Adrenal gland (tissue), 12 donors: ENCODE data around the gene CACNA1C. TPM values are rescaled to one million over a fixed set of nuclear protein-coding genes. Genes with fewer than 3 reads are reported as not detected.

ENCODE experiments used
- DNase-seq, 7 donors: peaks; one replicate each; pipeline ENCODE4 v3.0.0-alpha.2; 2019 to 2020
- H3K27ac ChIP-seq, 5 donors: fragments of 200-600 bp; sonication (generic) in 4 of 5; 1 replicate in 3 of 5; 2 replicates in 2 of 5; pipeline versions ENCODE4 v1.5.1 to v1.8.0; 2016 to 2020; ENCODE audit warnings: mild to moderate bottlenecking in 1 of 5
- H3K27me3 ChIP-seq: fragments of 200-600 bp; 2 replicates; pipeline ENCODE4 v1.8.0; 2021
- H3K36me3 ChIP-seq, 2 donors: fragments of 200-600 bp; replicated peaks in 1 of 2; 1 replicate in 1 of 2; 2 replicates in 1 of 2; pipeline versions ENCODE4 v1.5.1 to v1.8.0; 2018 to 2022
- H3K4me1 ChIP-seq, 2 donors: fragments of 200-600 bp; replicated peaks in 1 of 2; 1 replicate in 1 of 2; 2 replicates in 1 of 2; pipeline versions ENCODE4 v1.5.1 to v1.8.0; 2018 to 2021
- H3K4me3 ChIP-seq, 4 donors: fragments of 200-600 bp; sonication (generic) in 3 of 4; one replicate each; pipeline ENCODE4 v1.5.1; 2016 to 2018
- H3K9me3 ChIP-seq, 3 donors: fragments of 200-600 bp; sonication (generic) in 1 of 3; replicated peaks in 1 of 3; 1 replicate in 2 of 3; 2 replicates in 1 of 3; pipeline versions ENCODE4 v1.5.1 to v1.8.0; 2016 to 2021
- CTCF ChIP-seq, 6 experiments: fragments of 450-650 bp in 4 of 6; fragments of 200-600 bp in 2 of 6; sonication (generic) in 1 of 6; IDR thresholded peaks; 1 replicate in 5 of 6; 2 replicates in 1 of 6; pipeline versions ENCODE4 v1.5.1 to v1.8.0; 2016 to 2021; ENCODE audit warnings: antibody characterized with exemption in 6 of 6, mild to moderate bottlenecking in 2 of 6, moderate library complexity in 1 of 6
- POLR2A ChIP-seq, 2 donors: fragments of 450-650 bp; IDR thresholded peaks; one replicate each; pipeline ENCODE4 v1.6.1; 2017; ENCODE audit warnings: antibody characterized with exemption in 2 of 2, mild to moderate bottlenecking in 2 of 2, moderate library complexity in 1 of 2
- WGBS, 4 donors: extraction: QIAGEN DNeasy Blood & Tissue Kit in 2 of 4; methylation state at CpG; one replicate each; pipeline versions ENCODE4 v1.1.5 to v1.1.7; 2013 to 2017; 5-methylcytosine and 5-hydroxymethylcytosine counted together
- intact Hi-C, 2 donors: fragments of 100-400 bp; cut with DNase I; formaldehyde crosslinking; loops; one replicate each; pipeline versions ENCODE4 v1.14.1 to v1.15.0; 2022 to 2023
- polyA plus RNA-seq, 3 donors: library from polyadenylated mRNA; stranded (reverse); fragments of 200-250 nt in 2 of 3; fragments of 350-450 nt in 1 of 3; fragmentation: Illumina TruSeq in 1 of 3; extraction: RNeasy Lipid Tissue Mini Kit (QIAGEN cat#74804) in 1 of 3; gene quantifications; one replicate each; pipeline ENCODE4 v1.2.3, GENCODE V29; 2013 to 2014
- total RNA-seq, 9 donors: library from RNA; depleted of rRNA in 4 of 9; stranded (reverse); fragments of >200 nt in 4 of 9; fragments of 120-200 nt in 1 of 9; fragmentation: NEBNext Ultra II Directional in 1 of 9; extraction: Animal tissue kit (Norgen Biotek cat#: 25700) in 1 of 9; gene quantifications; one replicate each; pipeline versions ENCODE4 v1.1.0 to v1.2.4, GENCODE V29; 2013 to 2023
- donor health status: healthy with polysubstance abuse.
- donor health status: Bipolar disorder and iron deficiency.
- donor health status: DM: yes; HTN: yes; CAD: no.
- donor health status: DM: no; HTN: no; CAD: no.
- donor health status: DM: no; HTN: no; CAD: no.
- donor health status: DM: yes; HTN: yes; CAD: no.

CACNA1C gene
- total and polyA plus RNA-seq, 12 donors = 1.4 to 5.8 (median 3.5) TPM

- DNase-seq = no peak
- TF ChIP-seq POLR2A (IDR thresholded peaks at IDR 0.05) = no peak
- TF ChIP-seq CTCF (IDR thresholded peaks at IDR 0.05) = no peak
- H3K4me1 ChIP-seq = no peaks in the 10 kb centered on the region
- H3K27ac ChIP-seq = no peak overlapping the region
- H3K36me3 ChIP-seq = no peaks in the 10 kb centered on the region
- no peaks in the 10 kb centered on the region for H3K9me3 ChIP-seq
- 64 to 77% (median 70%) methylated on average over 8 to 10 of the region's 10 CpGs for WGBS, 4 donors
- H3K27me3 ChIP-seq = no peaks in the 10 kb centered on the region
- intact Hi-C loops = no loop called here
- H3K4me3 ChIP-seq = no peak overlapping the region
Observed at GRCh38 chr12:2137711-2138110, 84.9 kb downstream of the CACNA1C start.

- DNase-seq = no peak
- peak overlapping the region in 1 of 5 donors; percentile 22 for H3K27ac ChIP-seq
Observed at GRCh38 chr12:2138294-2138693, 85.5 kb downstream of the CACNA1C start.

GRCh38 chr12:2138871-2139308 is 86.1 kb downstream of the CACNA1C start:
- no peaks in the 10 kb centered on the region for H3K4me1 ChIP-seq
- WGBS, 4 donors = 83 to 91% (median 88%) methylated on average over 6 of the region's 6 CpGs
- DNase-seq = no peak
- no peak overlapping the region for H3K27ac ChIP-seq
- no peaks in the 10 kb centered on the region for H3K27me3 ChIP-seq
- H3K9me3 ChIP-seq = no peaks in the 10 kb centered on the region
- H3K36me3 ChIP-seq = no peaks in the 10 kb centered on the region
- no peak for TF ChIP-seq POLR2A (IDR thresholded peaks at IDR 0.05)
- TF ChIP-seq CTCF (IDR thresholded peaks at IDR 0.05) = no peak
- no peak overlapping the region for H3K4me3 ChIP-seq
- intact Hi-C loops = no loop called here

More at GRCh38 chr12:2138294-2138693, 85.5 kb downstream of the CACNA1C start:
- Histone ChIP-seq H3K9me3 (no peaks in the 10 kb centered on the region), H3K4me1 (no peaks in the 10 kb centered on the region), H3K36me3 (no peaks in the 10 kb centered on the region), H3K27me3 (no peaks in the 10 kb centered on the region), H3K4me3 (no peak overlapping the region)
- TF ChIP-seq CTCF (IDR thresholded peaks at IDR 0.05) (no peak), POLR2A (IDR thresholded peaks at IDR 0.05) (no peak)
- intact Hi-C loops = no loop called here
- WGBS, 4 donors = 87 to 95% (median 93%) methylated on average over 6 to 10 of the region's 10 CpGs

- no peaks in the 10 kb centered on the region for H3K9me3 ChIP-seq
- no peak for TF ChIP-seq CTCF (IDR thresholded peaks at IDR 0.05)
- TF ChIP-seq POLR2A (IDR thresholded peaks at IDR 0.05) = no peak
- no peak overlapping the region for H3K27ac ChIP-seq
- H3K27me3 ChIP-seq = no peaks in the 10 kb centered on the region
- no peaks in the 10 kb centered on the region for H3K4me1 ChIP-seq
- H3K36me3 ChIP-seq = no peaks in the 10 kb centered on the region
- H3K4me3 ChIP-seq = no peak overlapping the region
- WGBS, 4 donors = 89 to 97% (median 94%) methylated on average over 7 to 10 of the region's 10 CpGs
- DNase-seq = no peak
- intact Hi-C loops = no loop called here
Observed at GRCh38 chr12:2139651-2140050, 86.9 kb downstream of the CACNA1C start.
